ENCODE measurements around the gene CRB2.

The CRB2 gene

DNA sequence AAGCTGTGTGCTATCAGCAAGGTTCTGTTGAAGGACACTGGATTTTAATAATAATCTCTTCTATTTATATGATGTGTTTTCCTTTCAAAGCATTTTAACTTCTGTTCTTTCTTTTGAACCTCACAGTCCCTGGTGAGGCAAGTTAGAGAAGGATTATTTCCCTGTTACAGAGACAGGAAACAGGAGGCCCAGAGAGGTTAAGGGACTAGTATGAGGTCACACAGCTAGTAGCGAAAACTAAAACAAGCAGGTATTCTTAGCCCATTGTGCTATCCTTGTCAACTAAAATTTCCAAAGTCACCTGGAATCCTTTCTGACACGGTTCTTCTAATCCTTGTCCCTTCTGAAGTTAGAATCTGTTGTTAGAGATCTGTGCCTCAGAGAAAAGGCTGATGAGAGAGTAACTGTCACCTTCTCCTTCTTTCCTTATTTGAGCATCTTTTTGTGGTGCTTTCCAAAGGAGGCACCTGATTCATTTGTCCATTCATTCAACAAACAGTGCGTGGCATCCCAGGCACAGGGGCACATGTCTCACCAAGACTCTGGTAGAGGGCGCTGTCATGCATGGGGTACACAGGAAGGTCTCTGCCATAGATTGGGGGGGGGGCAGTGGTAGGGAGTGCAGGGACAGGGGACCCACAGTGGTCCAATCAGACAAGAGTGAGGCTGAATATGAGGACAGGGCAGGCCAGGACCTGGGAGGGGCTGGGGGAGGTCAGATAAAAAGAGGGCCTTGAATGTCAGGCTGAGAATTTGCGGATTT is 61.5 kb downstream of the CRB2 start:
- DNase-seq (ENCODE audit: low read depth) = no peak
- TF ChIP-seq CTCF (IDR thresholded peaks at IDR 0.05; ENCODE audit: control insufficient read depth, insufficient read depth, low read depth, low read length, missing control alignments) = no peak

DNA sequence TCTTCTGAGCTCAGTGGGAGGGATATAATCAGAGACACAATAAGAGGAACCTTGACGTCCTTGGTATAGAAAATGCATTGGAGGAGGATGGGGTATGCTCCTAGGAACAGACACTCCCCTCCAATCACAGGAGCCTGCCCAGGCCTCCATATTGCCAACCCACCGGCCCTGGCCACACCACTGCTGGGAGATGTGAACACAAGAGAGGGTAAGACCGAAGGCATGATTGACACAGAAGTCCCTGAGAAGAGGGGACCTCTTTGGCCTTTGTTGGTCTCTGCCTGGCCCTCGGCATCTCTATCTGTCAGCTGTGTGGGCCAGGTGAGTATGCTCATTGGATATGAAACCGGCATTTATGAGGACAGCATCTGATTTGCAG is 62.0 kb downstream of the CRB2 start:
- no peak for DNase-seq (ENCODE audit: low read depth)
- TF ChIP-seq CTCF (IDR thresholded peaks at IDR 0.05; ENCODE audit: control insufficient read depth, insufficient read depth, low read depth, low read length, missing control alignments) = no peak
- H3K4me3 ChIP-seq (ENCODE audit: control insufficient read depth, low read depth, low read length) = no peak overlapping the region

More for the DNA sequence above, 61.5 kb downstream of the CRB2 start:
- H3K4me3 ChIP-seq (ENCODE audit: control insufficient read depth, low read depth, low read length) = no peak overlapping the region

DNA sequence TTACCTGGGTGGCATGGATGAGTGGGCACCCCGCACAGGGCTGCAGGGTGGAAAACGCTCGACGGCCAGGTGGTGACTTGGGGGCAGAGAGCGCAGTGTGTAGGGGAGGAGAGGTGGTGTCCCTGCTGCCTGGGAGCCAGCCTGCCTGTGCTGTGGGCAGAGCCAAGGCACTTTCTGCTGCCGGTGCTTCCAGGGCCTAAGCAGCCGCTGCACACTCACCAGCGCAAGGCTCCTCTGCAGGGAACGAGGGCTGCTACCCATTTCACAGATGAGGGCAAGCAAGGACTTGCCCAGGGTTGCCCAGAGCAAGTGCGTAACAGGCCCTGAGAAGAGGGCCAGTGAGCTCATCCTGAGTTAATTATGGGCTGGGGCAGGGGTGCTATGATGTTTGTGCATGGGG is 62.5 kb downstream of the CRB2 start:
- no peak for TF ChIP-seq CTCF (IDR thresholded peaks at IDR 0.05; ENCODE audit: control insufficient read depth, insufficient read depth, low read depth, low read length, missing control alignments)
- H3K4me3 ChIP-seq (ENCODE audit: control insufficient read depth, low read depth, low read length) = no peak overlapping the region
- DNase-seq (ENCODE audit: low read depth) = no peak

DNA sequence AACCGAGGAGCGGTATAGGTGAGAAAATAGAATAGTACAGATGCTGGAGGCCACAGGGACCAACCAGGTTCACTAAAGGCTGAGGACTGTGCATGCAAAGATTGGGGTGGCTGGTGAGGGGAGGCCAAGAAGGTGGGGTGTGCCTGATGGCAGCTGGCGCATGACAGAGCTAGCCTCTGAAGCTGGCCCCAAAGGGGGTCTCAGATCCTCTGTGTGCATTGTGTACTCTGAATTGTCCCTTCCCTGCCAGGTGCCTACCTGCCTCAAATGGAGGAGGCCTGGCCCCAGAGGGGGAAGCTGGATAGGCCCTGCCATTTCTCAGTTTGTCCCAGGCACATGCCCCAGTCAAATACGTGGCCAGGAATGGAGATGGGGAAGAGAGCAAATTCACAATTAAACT is 63.1 kb downstream of the CRB2 start:
- no peak for DNase-seq (ENCODE audit: low read depth)
- no peak overlapping the region for H3K4me3 ChIP-seq (ENCODE audit: control insufficient read depth, low read depth, low read length)
- no peak for TF ChIP-seq CTCF (IDR thresholded peaks at IDR 0.05; ENCODE audit: control insufficient read depth, insufficient read depth, low read depth, low read length, missing control alignments)

GRCh38 chr9:123419721-123420591 is 64.0 kb downstream of the CRB2 start:
- TF ChIP-seq CTCF (IDR thresholded peaks at IDR 0.05; ENCODE audit: control insufficient read depth, insufficient read depth, low read depth, low read length, missing control alignments) = no peak
- no peak for DNase-seq (ENCODE audit: low read depth)
- H3K4me3 ChIP-seq (ENCODE audit: control insufficient read depth, low read depth, low read length) = no peak overlapping the region

DNA sequence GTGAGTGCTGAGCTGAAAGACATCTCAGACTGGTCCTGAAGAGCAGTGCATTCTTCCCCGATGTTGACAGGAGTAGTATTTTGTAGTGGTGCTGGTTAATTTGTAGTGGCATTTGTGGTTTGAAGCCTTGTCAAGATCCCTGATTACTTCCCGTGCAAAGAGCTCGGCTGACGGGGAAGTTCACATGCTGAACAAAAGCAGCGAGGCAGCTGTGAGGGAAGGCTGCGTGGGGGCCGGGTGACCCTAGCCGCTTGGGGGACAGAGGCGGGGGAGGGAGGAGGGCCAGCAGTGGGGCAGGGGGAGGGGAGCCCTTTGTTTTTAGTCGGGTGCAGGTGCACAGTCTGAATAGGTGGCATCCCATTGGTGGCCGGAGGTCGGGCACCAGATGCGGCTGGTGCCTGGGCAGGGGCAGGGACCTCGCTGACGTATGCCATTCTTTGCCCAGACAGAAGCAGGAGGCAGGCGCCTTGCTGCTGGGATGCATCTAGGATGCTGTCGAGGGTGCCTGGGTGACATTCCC is 64.7 kb downstream of the CRB2 start:
- no peak for TF ChIP-seq CTCF (IDR thresholded peaks at IDR 0.05; ENCODE audit: control insufficient read depth, insufficient read depth, low read depth, low read length, missing control alignments)
- no peak overlapping the region for H3K4me3 ChIP-seq (ENCODE audit: control insufficient read depth, low read depth, low read length)

More for the DNA sequence above, 64.7 kb downstream of the CRB2 start:
- DNase-seq (ENCODE audit: low read depth) = no peak
